Keratinocyte (primary cell): ENCODE results near the gene CCNDBP1. TPM values are rescaled to one million over a fixed set of nuclear protein-coding genes. Genes with fewer than 3 reads are reported as not detected.

ENCODE experiments used
- DNase-seq: peaks from one replicate; pipeline ENCODE4 v3.0.0-alpha.2; 2011; ENCODE audit warnings: low read depth, missing footprints, low spot score
- FAIRE-seq: peaks from 2 replicates; lab custom pipeline; 2011; peaks lifted over from hg19 to GRCh38; lab: Jason Lieb, UNC
- H2AFZ ChIP-seq: 2 replicates; pipeline ENCODE4 v1.6.0; 2012; ENCODE audit warnings: low read length, control low read depth, inconsistent platforms; ENCODE audit not compliant: control insufficient read depth
- H3K27ac ChIP-seq: 2 replicates; pipeline ENCODE4 v1.5.1; 2011; ENCODE audit warnings: low read length; ENCODE audit not compliant: control insufficient read depth, insufficient read depth
- H3K27me3 ChIP-seq: 3 replicates; pipeline ENCODE4 v1.6.0; 2011; ENCODE audit warnings: low read length; ENCODE audit not compliant: control insufficient read depth, insufficient read depth; ENCODE audit errors: extremely low read depth
- H3K36me3 ChIP-seq, 2 experiments: 2 replicates in 1 of 2; 3 replicates in 1 of 2; pipeline ENCODE4 v1.5.1; 2011; ENCODE audit warnings: low read length in 2 of 2, mild to moderate bottlenecking in 1 of 2; ENCODE audit not compliant: control insufficient read depth in 2 of 2, insufficient read depth in 2 of 2; ENCODE audit errors: extremely low read depth in 1 of 2
- H3K4me1 ChIP-seq: 3 replicates; pipeline ENCODE4 v1.5.1; 2011; ENCODE audit warnings: low read length; ENCODE audit not compliant: control insufficient read depth, insufficient read depth; ENCODE audit errors: extremely low read depth
- H3K4me2 ChIP-seq: 3 replicates; pipeline ENCODE4 v1.6.0; 2011; ENCODE audit warnings: low read depth, low read length; ENCODE audit not compliant: control insufficient read depth, insufficient read depth; ENCODE audit errors: extremely low read depth
- H3K4me3 ChIP-seq, 3 experiments: fragments of 200-600 bp in 1 of 3; sonication (generic) in 1 of 3; 2 replicates in 2 of 3; 3 replicates in 1 of 3; pipeline ENCODE4 v1.5.1; 2011 to 2016; ENCODE audit warnings: low read length in 3 of 3, mild to moderate bottlenecking in 3 of 3, control low read depth in 2 of 3, inconsistent platforms in 1 of 3, low read depth in 1 of 3, mixed read lengths in 1 of 3, mixed run types in 1 of 3, moderate library complexity in 1 of 3; ENCODE audit not compliant: control insufficient read depth in 2 of 3, insufficient read depth in 2 of 3; ENCODE audit errors: extremely low read depth in 1 of 3
- H3K79me2 ChIP-seq: 2 replicates; pipeline ENCODE4 v1.6.0; 2012; ENCODE audit warnings: low read length; ENCODE audit not compliant: control insufficient read depth, insufficient read depth
- H3K9ac ChIP-seq: 3 replicates; pipeline ENCODE4 v1.6.0; 2011; ENCODE audit warnings: low read length; ENCODE audit not compliant: control insufficient read depth, insufficient read depth; ENCODE audit errors: extremely low read depth
- H3K9me1 ChIP-seq: 3 replicates; pipeline ENCODE4 v1.6.0; 2011; ENCODE audit warnings: low read length; ENCODE audit not compliant: control insufficient read depth, insufficient read depth; ENCODE audit errors: extremely low read depth
- H3K9me3 ChIP-seq: 2 replicates; pipeline ENCODE4 v1.5.1; 2012; ENCODE audit warnings: low read depth, low read length; ENCODE audit not compliant: control insufficient read depth
- H4K20me1 ChIP-seq: 3 replicates; pipeline ENCODE4 v1.6.0; 2011; ENCODE audit warnings: low read length; ENCODE audit not compliant: control insufficient read depth, insufficient read depth; ENCODE audit errors: extremely low read depth
- CTCF ChIP-seq, 3 experiments: IDR thresholded peaks in 1 of 3; conservative IDR thresholded peaks in 1 of 3; optimal IDR thresholded peaks in 1 of 3; 2 replicates in 2 of 3; 3 replicates in 1 of 3; pipeline versions ENCODE3 to v1.5.1; 2011; ENCODE audit warnings: low read length in 3 of 3, mild to moderate bottlenecking in 3 of 3, moderate library complexity in 2 of 3, control low read depth in 1 of 3, inconsistent platforms in 1 of 3; ENCODE audit not compliant: insufficient read depth in 2 of 3; ENCODE audit errors: extremely low read depth in 1 of 3
- EZH2 ChIP-seq: IDR thresholded peaks from one replicate; pipeline ENCODE4 v1.6.1; 2012; ENCODE audit warnings: inconsistent platforms, mild to moderate bottlenecking, low read length, moderate library complexity
- dilution Hi-C: fragments of 300-500 bp; cut with MboI; formaldehyde crosslinking; loops from one replicate; pipeline ENCODE4 v1.7.0; 2020; ENCODE audit warnings: low sequenced_read_pairs; ENCODE audit not compliant: extremely low pct_ligation_motif_present
- polyA plus RNA-seq, 5 experiments: library from polyadenylated mRNA; depleted of rRNA in 3 of 5; stranded (reverse) in 3 of 5; stranded (forward) in 1 of 5; unstranded in 1 of 5; fragments of >200 nt; gene quantifications; 1 replicate in 1 of 5; 2 replicates in 3 of 5; 3 replicates in 1 of 5; pipeline versions ENCODE4 v1.2.1 to v1.2.3, GENCODE V29; 2011 to 2012; ENCODE audit warnings: missing spikeins in 2 of 5, low read depth in 1 of 5, low replicate concordance in 1 of 5

The CCNDBP1 gene
- polyA plus RNA-seq, 1 donor (not counting 4 experiments of a cell fraction or from before 2014, with no cell fraction given) = 53.5 TPM

- DNase-seq (no peak), FAIRE-seq (peak; percentile 43)
- Histone ChIP-seq H4K20me1 (no peaks in the 10 kb centered on the region), H3K4me3 (no peak overlapping the region), H3K9ac (no peak overlapping the region), H3K79me2 (no peaks in the 10 kb centered on the region), H3K4me1 (peaks cover 6% of the 10 kb centered on the region), H3K27me3 (peaks cover 4% of the 10 kb centered on the region), H3K27ac (no peak overlapping the region), H3K9me3 (no peaks in the 10 kb centered on the region), H3K36me3 (no peaks in the 10 kb centered on the region), H3K4me2 (no peak overlapping the region), H3K9me1 (no peaks in the 10 kb centered on the region), H2AFZ (no peak overlapping the region)
- dilution Hi-C loops = no loop called here
- TF ChIP-seq CTCF (optimal IDR thresholded peaks at IDR 0.05 in 1 of 3, IDR thresholded peaks at IDR 0.05 in 1 of 3, conservative IDR thresholded peaks at IDR 0.05 in 1 of 3; ENCODE audit: extremely low read depth in 1 of 3, insufficient read depth in 2 of 3, low read length in 3 of 3) (no peak), EZH2 (no peak)
Measured at GRCh38 chr15:43238671-43239131, 53.5 kb downstream of the CCNDBP1 start.

- no peak for FAIRE-seq
- no peak overlapping the region for H3K27ac ChIP-seq
- no peaks in the 10 kb centered on the region for H3K79me2 ChIP-seq
Measured at GRCh38 chr15:43239732-43240491, 54.7 kb downstream of the CCNDBP1 start.

More at GRCh38 chr15:43239732-43240491, 54.7 kb downstream of the CCNDBP1 start:
- no peaks in the 10 kb centered on the region for H3K9me3 ChIP-seq
- peaks cover 4% of the 10 kb centered on the region for H3K27me3 ChIP-seq
- no peak for DNase-seq
- no peak overlapping the region for H3K4me2 ChIP-seq
- H4K20me1 ChIP-seq = no peaks in the 10 kb centered on the region
- H3K36me3 ChIP-seq = no peaks in the 10 kb centered on the region
- no peak overlapping the region for H3K9ac ChIP-seq
- TF ChIP-seq CTCF (optimal IDR thresholded peaks at IDR 0.05 in 1 of 3, IDR thresholded peaks at IDR 0.05 in 1 of 3, conservative IDR thresholded peaks at IDR 0.05 in 1 of 3; ENCODE audit: extremely low read depth in 1 of 3, insufficient read depth in 2 of 3, low read length in 3 of 3) (no peak), EZH2 (no peak)
- dilution Hi-C loops = no loop called here
- peaks cover 6% of the 10 kb centered on the region for H3K4me1 ChIP-seq
- no peaks in the 10 kb centered on the region for H3K9me1 ChIP-seq
- H3K4me3 ChIP-seq = no peak overlapping the region
- H2AFZ ChIP-seq = no peak overlapping the region
